SK-N-SH (cell line): Measurements from ENCODE around the gene RAB3IL1.

Experiments
- ELF1 ChIP-seq: IDR thresholded peaks from 2 replicates; pipeline ENCODE4 v1.4.0; 2012
- POLR2AphosphoS5 ChIP-seq: IDR thresholded peaks from 2 replicates; pipeline ENCODE4 v1.6.1; 2012; ENCODE audit warnings: low read depth, low read length
- SMC3 ChIP-seq: IDR thresholded peaks from 2 replicates; pipeline ENCODE4 v1.6.1; 2012; ENCODE audit warnings: low read depth, low read length, improper control_type of control experiment
- TF ChIP-seq, protein P1 (sequence below): fragments of 200-600 bp; sonication (generic); IDR thresholded peaks from 2 replicates; pipeline ENCODE4 v1.6.1; 2017; ENCODE audit warnings: antibody characterized with exemption, mild to moderate bottlenecking, moderate library complexity

DNA sequence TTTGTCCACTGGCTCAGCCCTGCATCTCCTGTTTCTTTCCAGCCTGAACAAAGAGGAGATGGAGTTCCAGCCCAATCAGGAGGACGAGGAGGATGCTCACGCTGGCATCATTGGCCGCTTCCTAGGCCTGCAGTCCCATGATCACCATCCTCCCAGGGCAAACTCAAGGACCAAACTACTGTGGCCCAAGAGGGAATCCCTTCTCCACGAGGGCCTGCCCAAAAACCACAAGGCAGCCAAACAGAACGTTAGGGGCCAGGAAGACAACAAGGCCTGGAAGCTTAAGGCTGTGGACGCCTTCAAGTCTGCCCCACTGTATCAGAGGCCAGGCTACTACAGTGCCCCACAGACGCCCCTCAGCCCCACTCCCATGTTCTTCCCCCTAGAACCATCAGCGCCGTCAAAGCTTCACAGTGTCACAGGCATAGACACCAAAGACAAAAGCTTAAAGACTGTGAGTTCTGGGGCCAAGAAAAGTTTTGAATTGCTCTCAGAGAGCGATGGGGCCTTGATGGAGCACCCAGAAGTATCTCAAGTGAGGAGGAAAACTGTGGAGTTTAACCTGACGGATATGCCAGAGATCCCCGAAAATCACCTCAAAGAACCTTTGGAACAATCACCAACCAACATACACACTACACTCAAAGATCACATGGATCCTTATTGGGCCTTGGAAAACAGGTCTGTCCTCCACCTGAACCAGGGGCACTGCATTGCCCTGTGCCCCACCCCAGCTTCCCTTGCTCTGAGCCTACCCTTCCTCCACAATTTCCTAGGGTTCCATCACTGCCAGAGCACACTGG lies 45.0 kb upstream of the RAB3IL1 start:
- TF ChIP-seq ELF1: no peak
- TF ChIP-seq, protein P1, sequence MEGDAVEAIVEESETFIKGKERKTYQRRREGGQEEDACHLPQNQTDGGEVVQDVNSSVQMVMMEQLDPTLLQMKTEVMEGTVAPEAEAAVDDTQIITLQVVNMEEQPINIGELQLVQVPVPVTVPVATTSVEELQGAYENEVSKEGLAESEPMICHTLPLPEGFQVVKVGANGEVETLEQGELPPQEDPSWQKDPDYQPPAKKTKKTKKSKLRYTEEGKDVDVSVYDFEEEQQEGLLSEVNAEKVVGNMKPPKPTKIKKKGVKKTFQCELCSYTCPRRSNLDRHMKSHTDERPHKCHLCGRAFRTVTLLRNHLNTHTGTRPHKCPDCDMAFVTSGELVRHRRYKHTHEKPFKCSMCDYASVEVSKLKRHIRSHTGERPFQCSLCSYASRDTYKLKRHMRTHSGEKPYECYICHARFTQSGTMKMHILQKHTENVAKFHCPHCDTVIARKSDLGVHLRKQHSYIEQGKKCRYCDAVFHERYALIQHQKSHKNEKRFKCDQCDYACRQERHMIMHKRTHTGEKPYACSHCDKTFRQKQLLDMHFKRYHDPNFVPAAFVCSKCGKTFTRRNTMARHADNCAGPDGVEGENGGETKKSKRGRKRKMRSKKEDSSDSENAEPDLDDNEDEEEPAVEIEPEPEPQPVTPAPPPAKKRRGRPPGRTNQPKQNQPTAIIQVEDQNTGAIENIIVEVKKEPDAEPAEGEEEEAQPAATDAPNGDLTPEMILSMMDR: no peak
- 0 out of 2 replicates have a peak, but pooled peaks have one; percentile 47 for TF ChIP-seq POLR2AphosphoS5
- TF ChIP-seq SMC3: no peak
